SH-SY5Y (cell line): ENCODE measurements around the gene MRPL11.

Experiments
- GATA2 ChIP-seq: IDR thresholded peaks from 2 replicates; pipeline ENCODE4 v1.6.1; 2011; ENCODE audit warnings: mild to moderate bottlenecking, low read depth, low read length
- GATA3 ChIP-seq: IDR thresholded peaks from 2 replicates; pipeline ENCODE4 v1.6.1; 2011; ENCODE audit warnings: low read depth, mild to moderate bottlenecking, low read length, moderate library complexity

MRPL11 gene

GRCh38 chr11:66419825-66420224 is 18.8 kb downstream of the MRPL11 start:
- TF ChIP-seq GATA3: no peak

- TF ChIP-seq GATA2: no peak
- no peak for TF ChIP-seq GATA3
Measured at GRCh38 chr11:66418986-66419308, 19.7 kb downstream of the MRPL11 start.

- TF ChIP-seq GATA3: no peak
- no peak for TF ChIP-seq GATA2
Measured at GRCh38 chr11:66418168-66418985, 20.3 kb downstream of the MRPL11 start.

GRCh38 chr11:66417000-66417399 is 21.6 kb downstream of the MRPL11 start:
- no peak for TF ChIP-seq GATA2

GRCh38 chr11:66415423-66415822 is 23.2 kb downstream of the MRPL11 start:
- no peak for TF ChIP-seq GATA3
- TF ChIP-seq GATA2: no peak

- TF ChIP-seq GATA2 (no peak), GATA3 (no peak)
Measured at GRCh38 chr11:66414120-66414934, 24.3 kb downstream of the MRPL11 start.

- no peak for TF ChIP-seq GATA2
- TF ChIP-seq GATA3: no peak
Measured at GRCh38 chr11:66413167-66413566, 25.5 kb downstream of the MRPL11 start.

GRCh38 chr11:66412110-66412509 is 26.5 kb downstream of the MRPL11 start:
- TF ChIP-seq GATA3 (no peak), GATA2 (no peak)

GRCh38 chr11:66411323-66411722 is 27.3 kb downstream of the MRPL11 start:
- TF ChIP-seq GATA2 (no peak), GATA3 (no peak)

- TF ChIP-seq GATA2 (no peak), GATA3 (no peak)
Measured at GRCh38 chr11:66410191-66410590, 28.5 kb downstream of the MRPL11 start.

GRCh38 chr11:66409226-66409625 is 29.4 kb downstream of the MRPL11 start:
- no peak for TF ChIP-seq GATA3
- no peak for TF ChIP-seq GATA2

GRCh38 chr11:66408488-66409214 is 30.0 kb downstream of the MRPL11 start:
- no peak for TF ChIP-seq GATA3
- no peak for TF ChIP-seq GATA2

GRCh38 chr11:66407651-66408050 is 31.0 kb downstream of the MRPL11 start:
- TF ChIP-seq GATA2: no peak
- TF ChIP-seq GATA3: no peak

GRCh38 chr11:66393954-66394353 is 44.7 kb downstream of the MRPL11 start:
- TF ChIP-seq GATA2: no peak
- TF ChIP-seq GATA3: no peak
